ENCODE results near the gene DLL3.
"Not testable (repeated sequence)": the region's sequence is repeated elsewhere in the genome, so short reads cannot be mapped to it uniquely, and the experiment has no call there.

DLL3 gene, protein sequence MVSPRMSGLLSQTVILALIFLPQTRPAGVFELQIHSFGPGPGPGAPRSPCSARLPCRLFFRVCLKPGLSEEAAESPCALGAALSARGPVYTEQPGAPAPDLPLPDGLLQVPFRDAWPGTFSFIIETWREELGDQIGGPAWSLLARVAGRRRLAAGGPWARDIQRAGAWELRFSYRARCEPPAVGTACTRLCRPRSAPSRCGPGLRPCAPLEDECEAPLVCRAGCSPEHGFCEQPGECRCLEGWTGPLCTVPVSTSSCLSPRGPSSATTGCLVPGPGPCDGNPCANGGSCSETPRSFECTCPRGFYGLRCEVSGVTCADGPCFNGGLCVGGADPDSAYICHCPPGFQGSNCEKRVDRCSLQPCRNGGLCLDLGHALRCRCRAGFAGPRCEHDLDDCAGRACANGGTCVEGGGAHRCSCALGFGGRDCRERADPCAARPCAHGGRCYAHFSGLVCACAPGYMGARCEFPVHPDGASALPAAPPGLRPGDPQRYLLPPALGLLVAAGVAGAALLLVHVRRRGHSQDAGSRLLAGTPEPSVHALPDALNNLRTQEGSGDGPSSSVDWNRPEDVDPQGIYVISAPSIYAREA

DNA sequence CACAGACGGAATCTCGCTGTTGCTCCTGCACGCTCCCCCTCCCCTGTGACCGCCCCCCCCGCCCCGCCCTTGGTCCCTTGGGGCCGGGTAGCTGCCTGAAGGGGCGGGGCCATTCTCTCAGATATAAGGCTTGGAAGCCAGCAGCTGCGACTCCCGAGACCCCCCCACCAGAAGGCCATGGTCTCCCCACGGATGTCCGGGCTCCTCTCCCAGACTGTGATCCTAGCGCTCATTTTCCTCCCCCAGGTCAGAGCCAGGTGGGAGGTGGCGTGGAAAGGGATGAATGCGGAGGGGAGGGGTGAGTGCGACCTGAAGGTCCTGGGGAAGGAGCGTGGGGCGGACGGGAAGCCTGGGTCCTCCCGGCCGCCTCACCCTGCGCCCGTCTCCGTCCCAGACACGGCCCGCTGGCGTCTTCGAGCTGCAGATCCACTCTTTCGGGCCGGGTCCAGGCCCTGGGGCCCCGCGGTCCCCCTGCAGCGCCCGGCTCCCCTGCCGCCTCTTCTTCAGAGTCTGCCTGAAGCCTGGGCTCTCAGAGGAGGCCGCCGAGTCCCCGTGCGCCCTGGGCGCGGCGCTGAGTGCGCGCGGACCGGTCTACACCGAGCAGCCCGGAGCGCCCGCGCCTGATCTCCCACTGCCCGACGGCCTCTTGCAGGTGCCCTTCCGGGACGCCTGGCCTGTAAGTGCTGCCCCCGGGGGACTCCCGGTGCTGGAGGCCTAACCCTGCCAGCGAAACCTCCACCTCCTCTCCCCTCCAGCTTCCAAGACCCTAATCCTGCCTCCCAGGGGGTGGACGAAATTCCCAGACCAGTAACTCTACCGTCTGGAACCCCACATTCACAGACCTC, at the start of gene DLL3:
TSS of gene DLL3 (plus strand) at position 150 of the 845 bp plus-strand sequence. CDS start at position 178, 28 bp downstream.
- peak; percentile 15 for DNase-seq

DNA sequence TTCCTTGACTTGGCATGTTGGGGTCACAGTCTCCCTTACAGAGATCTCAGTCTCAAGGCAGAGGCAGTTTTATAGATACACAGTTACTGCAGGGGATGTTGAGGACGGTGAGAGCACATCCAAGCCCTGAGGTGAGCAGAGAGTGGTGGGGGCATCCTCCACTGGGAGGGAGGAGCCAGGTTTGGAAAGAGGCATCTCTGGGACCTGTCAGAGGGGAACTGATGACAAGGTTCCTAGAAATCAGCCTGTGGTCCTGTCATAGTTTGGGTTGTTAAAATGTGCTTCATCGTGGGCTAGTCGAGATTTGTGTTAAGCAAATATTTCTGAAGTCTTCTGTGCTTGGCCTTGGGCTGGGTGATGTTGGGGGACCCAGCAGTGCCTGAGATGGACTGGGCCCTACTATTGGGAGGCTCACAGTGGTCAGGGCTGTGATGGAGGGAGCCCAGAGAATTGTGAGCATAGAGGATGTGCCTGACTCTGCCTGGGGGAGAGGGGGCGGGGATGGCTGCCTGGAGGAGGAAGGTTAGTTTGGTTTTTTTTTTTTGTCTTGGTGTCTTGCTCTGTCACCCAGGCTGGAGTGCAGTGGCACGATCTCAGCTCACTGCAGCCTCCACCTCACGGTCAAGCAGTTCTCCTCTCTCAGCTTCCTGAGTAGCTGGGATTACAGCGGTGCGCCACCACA, 49.5 kb upstream of the DLL3 start:
- no peak for DNase-seq

DNA sequence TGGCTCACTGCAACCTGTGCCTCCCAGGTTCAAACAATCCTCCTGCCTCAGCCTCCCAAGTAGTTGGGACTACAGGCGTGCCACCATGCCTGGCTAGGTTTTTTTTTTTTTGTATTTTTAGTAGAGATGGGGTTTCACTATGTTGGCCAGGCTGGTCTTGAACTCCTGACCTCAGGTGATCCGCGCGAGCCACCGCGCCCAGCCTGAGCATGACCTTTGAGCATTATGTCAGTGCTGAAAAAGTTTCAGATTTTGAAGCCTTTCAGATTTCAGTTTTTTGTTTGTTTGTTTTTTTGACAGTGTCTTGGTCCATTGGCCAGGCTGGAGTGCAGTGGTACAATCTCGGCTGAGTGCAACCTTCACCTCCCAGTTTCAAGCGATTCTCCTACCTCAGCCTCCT, 47.5 kb upstream of the DLL3 start:
- not testable (repeated sequence) for DNase-seq

DNA sequence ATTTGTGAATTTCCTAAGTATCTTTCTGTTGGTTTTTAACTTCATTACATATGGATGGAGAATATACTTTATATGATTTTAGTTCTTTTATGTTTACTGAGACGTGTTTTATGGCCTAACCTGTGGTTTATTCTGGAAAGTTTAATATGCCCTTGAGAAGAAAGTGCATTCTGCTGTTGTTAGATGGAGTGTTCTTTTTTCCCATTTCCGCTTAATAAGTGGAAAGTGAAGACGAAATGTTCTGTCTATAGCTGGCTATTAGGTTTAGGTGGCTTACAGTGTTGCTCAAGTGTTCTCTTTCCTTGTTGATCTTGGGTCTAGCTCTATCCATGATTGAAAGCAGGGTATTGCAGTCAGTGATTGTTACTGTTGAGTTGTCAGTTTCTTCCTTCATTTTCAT, 35.3 kb upstream of the DLL3 start:
- DNase-seq, result no peak

DNA sequence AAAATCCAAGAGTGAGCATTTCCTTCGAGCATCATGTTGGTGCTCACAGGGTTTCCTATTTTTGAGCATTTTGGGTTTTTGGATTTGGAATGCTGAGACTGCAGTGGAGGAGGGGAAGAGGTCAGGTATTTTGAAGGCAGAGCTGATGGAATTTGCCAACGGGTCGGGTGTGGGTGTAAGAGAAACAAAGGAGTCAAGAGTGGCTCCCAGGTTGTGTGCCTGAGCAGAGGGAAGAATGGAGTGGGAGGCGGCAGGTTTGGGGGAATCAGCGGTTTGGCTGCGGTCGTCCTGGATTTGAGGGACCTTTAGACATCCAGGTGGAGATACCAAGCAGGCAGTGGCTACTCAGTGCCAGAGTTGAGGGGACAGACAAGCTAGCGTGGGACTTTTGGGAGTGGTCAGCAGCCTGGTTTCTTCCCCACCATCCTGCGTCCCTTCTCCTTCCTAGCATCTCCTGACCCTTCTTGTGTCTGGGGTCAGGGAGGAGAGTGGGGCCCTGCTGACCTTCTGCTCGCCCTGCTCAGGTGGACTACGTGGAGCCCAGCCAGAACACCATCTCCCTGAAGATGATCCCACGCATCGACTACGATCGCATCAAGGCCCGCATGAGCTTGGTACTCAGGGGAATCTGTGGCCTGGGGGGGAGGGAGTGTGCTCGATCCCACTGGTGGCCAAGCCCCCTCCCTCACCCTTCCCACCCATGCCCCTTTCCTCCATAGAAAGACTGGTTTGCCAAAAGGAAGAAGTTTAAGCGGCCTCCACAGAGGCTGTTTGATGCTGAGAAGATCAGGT, 32.6 kb upstream of the DLL3 start:
- DNase-seq, result no peak

DNA sequence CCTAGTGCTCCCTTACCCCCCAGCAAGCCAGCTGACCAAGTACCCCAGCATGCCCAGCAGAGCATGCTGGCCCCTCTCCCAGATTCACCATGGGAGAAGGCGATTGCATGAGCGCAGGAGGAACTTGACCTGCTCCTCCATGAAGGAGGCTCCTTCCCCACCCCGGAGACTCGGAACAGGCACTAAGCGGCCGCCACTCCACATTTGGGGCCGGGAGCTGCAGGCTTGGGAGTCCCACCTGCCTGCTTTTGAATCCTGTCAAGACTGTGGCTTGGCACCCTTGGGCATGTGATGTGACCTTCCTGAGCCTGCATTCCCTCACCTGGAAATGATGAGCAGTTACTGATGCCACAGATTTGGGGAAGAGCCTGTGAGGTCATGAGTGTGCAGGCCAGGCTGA, 30.8 kb upstream of the DLL3 start:
- DNase-seq, result no peak

DNA sequence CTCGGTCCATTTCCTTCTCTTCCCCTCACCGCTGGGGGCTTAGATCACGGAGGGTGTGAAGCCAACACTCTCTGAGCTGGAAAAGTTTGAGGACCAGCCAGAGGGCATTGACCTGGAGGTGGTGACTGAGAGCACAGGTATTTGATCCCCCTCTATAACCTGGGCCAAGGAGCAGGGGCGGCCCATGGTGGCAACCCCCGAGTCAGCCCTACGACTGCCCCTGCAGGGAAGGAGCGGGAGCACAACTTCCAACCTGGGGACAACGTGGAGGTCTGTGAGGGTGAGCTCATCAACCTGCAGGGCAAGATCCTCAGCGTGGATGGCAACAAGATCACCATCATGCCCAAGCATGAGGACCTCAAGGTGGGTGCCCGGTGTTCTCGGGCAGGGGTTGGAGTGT, 29.7 kb upstream of the DLL3 start:
- DNase-seq, result no peak

DNA sequence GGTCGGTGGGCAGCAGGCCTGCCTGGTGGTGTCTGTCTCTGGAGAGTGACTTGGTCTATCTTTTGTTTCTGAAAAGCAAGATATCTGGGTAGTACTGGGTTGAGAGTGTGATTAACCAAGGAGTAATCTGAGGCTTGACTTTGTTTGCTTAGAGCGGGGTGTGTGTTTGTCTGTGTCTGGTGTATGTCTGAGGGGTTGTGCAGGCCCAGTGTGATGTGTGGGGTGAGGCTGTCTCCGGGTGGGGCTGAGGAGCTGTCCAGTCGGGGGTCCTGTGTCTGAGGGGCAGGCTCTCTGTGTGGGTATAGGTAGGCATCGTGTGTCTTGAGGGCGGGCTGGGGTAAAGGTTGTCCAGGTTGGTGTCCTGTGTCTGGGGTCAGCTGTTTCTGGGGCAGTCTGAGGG, 29.2 kb upstream of the DLL3 start:
- no peak for DNase-seq

DNA sequence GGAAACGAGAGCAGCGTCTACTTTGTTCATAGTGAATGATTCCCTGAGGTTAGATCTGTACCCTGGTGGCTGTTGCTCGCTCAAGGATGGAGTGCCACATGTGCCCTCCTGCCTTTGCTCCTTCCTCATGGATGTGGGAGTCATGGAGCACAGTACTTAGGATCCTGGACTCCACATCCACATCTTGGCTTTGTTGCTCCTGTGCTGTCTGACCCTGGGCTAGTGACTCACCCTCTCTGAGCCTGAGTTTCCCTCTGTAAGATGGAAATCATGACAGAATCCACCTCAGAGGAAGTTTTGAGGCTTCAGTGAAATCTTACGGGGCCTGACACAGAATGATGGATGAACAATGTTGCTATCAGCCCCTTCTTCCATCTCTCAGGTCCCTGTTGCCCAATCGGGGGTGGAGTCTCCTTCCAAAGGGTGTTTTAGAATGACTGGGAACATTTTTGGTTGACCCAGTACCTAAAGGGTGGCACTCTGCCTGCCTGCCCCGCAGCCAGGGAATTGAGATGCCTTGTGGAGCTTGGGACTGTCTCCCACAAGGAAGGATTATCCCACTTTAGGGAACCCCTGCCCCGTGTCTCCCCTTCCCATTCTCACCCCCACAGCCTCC, 27.9 kb upstream of the DLL3 start:
- no peak for DNase-seq

DNA sequence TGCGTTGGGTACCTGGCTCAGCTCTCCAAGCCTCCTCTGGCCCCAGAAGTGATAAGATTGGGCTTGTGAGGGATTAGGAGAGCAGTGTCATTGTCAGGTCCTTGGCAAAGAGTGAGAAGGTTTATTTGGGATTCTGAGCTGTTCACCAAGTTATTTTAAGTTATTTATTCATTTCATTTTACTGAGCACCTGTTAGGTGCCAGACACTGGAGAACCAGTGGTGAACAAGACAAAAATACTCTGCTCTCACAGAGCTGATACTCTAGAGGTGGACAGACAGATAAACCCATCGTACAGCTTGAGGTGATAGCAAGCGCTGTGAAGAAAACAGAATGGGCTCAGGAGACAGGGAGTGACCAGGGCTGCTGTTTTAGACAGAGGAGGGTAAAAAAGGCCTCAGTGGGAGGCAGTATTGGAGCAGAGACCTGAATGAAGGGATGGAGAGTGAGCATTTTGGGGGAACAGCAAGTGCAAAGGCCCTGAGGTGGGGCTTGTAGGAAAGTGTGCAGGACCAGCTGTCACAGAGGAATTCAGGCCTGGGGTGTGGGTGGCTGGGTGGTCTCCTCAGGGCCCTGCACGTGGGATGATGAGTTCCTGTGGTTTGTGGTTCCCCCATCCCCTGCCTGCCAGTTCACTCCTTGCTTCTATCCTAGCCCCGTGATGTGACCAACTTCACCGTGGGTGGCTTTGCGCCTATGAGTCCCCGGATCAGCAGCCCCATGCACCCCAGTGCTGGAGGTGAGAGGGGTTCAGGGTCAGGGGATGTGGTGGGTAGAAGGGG, 26.8 kb upstream of the DLL3 start:
- no peak for DNase-seq

DNA sequence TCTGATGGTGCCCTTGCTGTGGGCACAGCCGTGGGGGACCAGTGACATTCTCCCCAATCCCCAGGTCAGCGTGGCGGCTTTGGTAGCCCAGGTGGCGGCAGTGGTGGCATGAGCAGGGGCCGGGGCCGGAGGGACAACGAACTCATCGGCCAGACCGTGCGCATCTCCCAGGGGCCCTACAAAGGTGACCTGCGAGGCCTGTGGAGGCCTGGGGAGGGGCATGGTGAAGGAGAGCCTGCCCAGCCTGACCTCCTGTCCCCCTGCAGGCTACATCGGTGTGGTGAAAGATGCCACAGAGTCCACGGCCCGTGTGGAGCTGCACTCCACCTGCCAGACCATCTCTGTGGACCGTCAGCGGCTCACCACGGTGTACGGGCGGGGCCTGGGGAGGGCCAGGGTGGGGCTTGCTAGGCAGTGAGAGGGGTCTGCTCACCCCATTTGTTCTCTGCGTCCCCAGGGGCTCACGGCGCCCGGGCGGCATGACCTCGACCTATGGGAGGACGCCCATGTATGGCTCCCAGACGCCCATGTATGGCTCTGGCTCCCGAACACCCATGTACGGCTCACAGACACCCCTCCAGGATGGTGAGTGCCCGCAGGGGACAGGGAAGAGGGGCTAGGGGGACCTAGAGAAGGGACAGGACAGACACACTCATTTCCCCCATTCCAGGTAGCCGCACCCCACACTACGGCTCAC, 25.9 kb upstream of the DLL3 start:
- DNase-seq, result no peak

DNA sequence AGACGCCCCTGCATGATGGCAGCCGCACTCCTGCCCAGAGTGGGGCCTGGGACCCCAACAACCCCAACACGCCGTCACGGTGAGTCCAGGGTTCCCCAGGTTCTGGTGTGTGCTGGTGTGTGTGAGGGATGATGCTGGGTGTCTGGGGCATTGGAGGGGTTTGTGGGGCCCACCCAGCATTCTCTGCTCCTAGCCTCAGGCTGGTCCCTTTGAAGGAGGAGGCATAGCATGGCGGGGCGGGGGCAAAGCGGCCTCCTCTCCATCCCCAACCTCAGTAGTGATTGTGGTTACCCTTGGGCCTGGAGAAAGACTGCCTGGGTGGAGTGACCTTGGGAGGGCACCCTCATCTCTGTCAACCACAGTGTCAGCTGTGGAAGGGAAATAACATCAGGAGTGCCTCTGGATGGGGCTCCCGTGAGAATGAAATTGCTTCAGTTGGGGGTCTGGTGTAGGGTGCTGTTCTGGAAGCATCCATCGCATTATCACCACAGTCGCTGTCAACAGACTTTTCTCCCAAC, 25.2 kb upstream of the DLL3 start:
- no peak for DNase-seq

DNA sequence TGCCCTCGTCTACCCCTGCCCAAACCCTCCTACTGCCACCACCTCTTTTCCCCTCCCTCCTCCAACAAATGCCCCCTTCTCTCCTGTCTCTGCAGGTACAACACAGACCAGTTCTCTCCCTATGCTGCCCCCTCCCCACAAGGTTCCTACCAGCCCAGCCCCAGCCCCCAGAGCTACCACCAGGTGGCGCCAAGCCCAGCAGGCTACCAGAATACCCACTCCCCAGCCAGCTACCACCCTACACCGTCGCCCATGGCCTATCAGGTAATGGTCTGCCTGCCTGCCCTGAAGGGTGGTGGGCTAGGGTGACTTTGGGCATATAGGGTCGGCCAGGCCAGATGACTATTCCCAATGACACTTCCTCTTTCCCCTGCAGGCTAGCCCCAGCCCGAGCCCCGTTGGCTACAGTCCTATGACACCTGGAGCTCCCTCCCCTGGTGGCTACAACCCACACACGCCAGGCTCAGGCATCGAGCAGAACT, 24.6 kb upstream of the DLL3 start:
- peak; percentile 64 for DNase-seq

DNA sequence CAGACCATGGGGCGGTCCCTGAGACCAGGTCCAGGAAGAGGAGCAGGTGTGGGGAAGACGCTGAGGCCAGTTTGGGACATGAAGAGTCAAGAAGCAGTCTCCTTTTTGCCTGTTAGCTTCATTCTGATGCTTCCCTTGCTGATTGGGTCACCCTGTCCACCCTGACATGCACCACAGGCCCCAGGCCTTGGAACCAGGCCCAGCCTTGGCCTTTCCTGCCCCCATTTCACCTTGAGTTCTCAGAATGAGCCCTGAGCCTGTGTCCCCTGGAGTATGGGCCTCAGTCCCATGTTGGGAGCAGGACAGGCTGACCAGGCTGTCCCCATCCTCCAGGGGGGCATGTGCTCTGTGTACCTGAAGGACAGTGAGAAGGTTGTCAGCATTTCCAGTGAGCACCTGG, 23.0 kb upstream of the DLL3 start:
- DNase-seq, result no peak

DNA sequence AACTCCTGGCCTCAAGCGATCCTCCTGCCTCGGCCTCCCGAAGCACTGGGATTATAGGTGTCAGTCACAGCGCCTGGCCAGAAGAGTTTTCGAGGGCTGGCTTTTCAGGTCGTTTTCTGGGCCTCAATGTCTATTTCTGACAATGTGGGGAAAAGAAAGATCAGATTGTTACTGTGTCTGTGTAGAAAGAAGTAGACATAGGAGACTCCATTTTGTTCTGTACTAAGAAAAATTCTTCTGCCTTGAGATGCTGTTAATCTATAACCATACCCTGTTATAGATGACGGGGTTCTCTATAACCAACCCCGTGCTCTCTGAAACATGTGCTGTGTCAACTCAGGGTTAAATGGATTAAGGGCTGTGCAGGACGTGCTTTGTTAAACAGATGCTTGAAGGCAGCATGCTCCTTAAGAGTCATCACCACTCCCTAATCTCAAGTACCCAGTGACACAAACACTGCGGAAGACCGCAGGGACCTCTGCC, 19.4 kb upstream of the DLL3 start:
- not testable (repeated sequence) for DNase-seq

DNA sequence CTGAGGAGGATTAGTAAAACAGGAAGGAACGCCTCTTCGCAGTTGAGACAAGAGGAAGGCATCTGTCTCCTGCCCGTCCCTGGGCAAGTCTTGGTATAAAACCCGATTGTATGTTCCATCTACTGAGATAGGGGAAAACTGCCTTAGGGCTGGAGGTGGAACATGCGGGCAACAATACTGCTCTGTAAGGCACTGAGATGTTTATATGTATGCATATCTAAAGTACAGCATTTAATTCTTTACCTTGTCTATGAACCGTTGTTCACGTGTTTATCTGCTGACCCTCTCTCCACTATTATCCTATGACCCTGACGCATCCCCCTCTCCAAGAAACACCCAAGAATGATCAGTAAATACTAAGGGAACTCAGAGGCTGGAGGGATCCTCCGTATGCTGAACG, 18.8 kb upstream of the DLL3 start:
- peak; percentile 32 for DNase-seq

DNA sequence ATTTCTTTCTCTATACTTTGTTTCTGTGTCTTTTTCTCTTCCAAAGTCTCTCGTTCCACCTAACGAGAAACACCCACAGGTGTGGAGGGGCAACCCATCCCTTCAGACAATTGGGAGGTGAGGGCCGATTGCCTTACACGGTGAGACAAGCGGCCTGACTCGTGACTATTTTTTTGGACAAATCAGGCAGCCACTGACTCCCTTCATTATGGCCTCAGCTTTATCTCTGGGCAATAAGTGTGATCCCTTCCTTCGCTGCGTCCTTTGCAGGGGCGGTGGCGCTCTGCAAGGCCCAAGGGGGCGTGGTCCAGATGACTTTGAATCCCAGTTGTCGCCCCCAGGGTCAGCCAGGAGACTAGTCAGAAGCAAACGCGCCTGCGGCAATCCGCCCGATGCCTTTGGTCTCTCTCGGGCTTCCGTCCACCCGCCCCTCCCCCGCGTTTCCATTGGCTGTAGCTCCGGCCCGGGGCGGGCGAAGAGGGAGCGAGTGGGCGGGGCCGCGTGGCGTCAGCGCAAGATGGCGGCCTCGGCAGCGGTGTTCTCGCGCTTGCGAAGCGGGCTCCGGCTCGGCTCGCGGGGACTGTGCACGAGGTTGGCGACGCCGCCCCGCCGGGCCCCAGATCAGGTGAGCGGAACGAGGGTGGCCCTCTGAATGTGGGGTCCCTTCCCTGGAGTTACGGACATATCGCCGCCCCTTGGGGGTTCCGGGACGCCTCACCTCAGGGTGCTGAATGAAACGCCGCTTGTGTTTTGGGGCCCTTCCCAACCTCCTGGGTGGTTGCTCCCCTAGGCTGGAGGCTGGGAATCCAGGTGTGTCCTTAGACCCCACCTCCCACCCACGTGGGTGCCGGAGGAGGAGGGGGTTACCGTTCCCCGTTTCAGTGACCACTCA, 18.2 kb upstream of the DLL3 start, which contains the start of gene TIMM50:
TSS of gene TIMM50 (plus strand) at position 502 of the 892 bp plus-strand sequence. CDS start at position 518, 16 bp downstream.
- DNase-seq, result peak; percentile 99

DNA sequence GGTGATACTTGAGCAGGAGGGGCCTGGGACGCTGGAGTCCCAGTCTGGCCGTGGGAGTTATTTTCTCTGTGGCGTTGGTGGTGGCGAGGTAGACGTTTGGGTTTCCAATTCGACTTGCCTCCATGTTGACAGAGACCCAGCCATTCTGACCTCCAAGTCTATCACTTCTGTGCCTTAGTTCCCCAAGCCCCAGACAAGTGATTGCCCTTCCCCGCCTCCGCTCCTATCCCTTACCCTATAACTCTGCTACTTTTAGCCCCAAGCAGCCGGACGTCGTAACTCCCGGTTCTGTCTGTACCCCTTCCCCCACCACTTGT, 17.6 kb upstream of the DLL3 start:
- DNase-seq, result peak; percentile 31

DNA sequence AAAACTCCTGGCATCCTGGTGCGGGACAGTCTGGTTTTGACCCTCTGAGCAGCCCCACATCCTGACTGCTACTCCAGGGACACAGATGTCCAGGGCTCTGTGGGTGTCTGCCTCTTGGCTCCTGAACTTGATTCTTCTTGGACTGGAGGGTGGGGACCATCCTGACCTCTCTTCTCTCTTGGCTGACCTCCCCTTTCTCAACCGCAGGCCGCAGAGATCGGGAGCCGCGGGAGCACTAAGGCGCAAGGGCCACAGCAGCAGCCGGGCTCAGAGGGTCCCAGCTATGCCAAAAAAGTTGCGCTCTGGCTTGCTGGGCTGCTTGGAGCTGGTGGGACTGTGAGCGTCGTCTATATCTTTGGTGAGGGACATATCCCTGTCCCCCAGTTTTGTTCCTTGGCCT, 17.1 kb upstream of the DLL3 start:
- no peak for DNase-seq

All from hematopoietic multipotent progenitor cell treated with erythropoietin and hydrocortisone succinate and interleukin-3 and kit ligand, for 6 days (in vitro differentiated cells).